ENCODE data around the gene LENG8.

GRCh38 chr19:54432144-54432738, 16.8 kb upstream of the LENG8 start:
- TF ChIP-seq CTCF (conservative IDR thresholded peaks at IDR 0.05; ENCODE audit: low read length), result no peak
- TF ChIP-seq EZH2phosphoT487 (IDR thresholded peaks at IDR 0.05; ENCODE audit: borderline replicate concordance, low read depth, low read length), result no peak

Data from OCI-LY7 (cell line).